ENCODE data around the gene MAPK1.
"Not testable (repeated sequence)": the region's sequence is repeated elsewhere in the genome, so short reads cannot be mapped to it uniquely, and the experiment has no call there.

The MAPK1 gene

DNA sequence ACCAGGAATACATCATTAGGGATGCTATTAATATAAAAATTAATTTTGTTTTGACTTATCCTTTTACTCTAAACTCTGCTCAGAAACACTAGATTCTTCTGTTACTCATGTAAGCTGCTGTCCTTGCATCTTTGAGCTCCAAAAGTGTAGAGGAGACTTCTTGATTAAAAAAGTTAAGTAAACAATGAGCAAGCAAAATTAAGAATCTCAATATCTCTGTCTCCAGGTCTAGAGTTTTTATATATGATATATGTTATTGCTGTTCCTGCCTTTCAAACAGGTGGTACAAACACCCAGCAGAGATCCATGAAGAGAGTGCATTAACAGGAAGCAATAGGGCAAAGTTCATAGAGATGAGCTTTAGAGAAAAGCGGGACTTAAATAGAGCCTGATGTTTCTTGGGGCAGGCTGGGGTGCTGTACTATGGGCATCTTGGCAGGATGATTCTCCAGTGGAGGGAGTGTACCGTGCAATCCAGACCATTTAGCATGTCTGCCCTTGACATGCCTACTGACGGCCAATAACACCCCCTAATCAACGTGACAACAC lies 6.9 kb downstream of the MAPK1 start:
- peaks cover 30% of the 10 kb centered on the region for H3K4me1 ChIP-seq (ENCODE audit: control insufficient read depth, insufficient read depth, low read length, poor library complexity, severe bottlenecking)
- peaks cover 28% of the 10 kb centered on the region for H3K36me3 ChIP-seq (ENCODE audit: control insufficient read depth, insufficient read depth, low read length)
- no peak overlapping the region for H3K27ac ChIP-seq (ENCODE audit: low read depth, low read length, severe bottlenecking)
- no peaks in the 10 kb centered on the region for H3K9me3 ChIP-seq (ENCODE audit: control insufficient read depth, low read length)
- H3K4me3 ChIP-seq (ENCODE audit: extremely low read depth, insufficient read depth, low read length, poor library complexity, severe bottlenecking) = no peak overlapping the region
- WGBS, 2 experiments (ENCODE audit: insufficient coverage in 2 of 2) = 100% methylated on average over 1 to 4 of the region's 4 CpGs

DNA sequence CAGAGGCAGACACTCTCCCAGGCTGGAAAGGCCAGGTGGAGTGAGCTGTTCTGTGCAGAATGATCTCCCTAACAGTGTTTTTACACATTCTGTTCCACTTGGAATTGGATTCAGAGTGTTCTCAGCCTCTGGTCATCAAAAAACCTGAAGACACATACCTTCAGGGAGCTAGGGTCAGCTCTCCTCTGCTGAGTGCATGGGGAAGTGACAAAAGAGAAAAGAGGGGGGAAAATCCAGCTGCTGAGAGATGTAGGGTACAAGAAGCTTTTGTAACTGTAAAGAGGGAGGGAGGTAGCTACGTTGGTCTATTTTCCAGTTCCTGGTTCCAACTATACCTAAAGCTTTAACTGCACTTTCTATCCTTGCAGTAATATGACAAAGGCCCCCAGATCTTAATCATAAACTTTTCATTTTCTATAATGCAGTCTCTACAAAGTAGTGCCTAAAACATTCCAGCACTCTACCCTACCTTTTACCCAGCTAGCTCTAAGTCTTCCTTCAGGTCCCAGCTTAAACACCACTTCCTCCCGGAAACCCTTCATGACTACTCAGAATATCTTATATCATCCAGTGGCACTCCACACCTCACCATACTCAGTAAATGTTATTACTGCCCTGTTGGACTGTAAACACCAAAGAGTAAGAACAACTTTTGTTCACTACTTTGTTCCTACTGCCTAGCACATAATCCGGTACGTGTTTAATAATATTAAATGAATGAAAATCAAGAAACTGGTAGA lies 9.2 kb downstream of the MAPK1 start:
- H3K4me3 ChIP-seq (ENCODE audit: extremely low read depth, insufficient read depth, low read length, poor library complexity, severe bottlenecking) = no peak overlapping the region
- no peak overlapping the region for H3K27ac ChIP-seq (ENCODE audit: low read depth, low read length, severe bottlenecking)
- H3K9me3 ChIP-seq (ENCODE audit: control insufficient read depth, low read length) = no peaks in the 10 kb centered on the region
- WGBS, 2 experiments (ENCODE audit: insufficient coverage in 2 of 2) = 83 to 100% methylated on average over 1 of the region's 4 CpGs
- H3K36me3 ChIP-seq (ENCODE audit: control insufficient read depth, insufficient read depth, low read length) = peaks cover 34% of the 10 kb centered on the region
- peaks cover 19% of the 10 kb centered on the region for H3K4me1 ChIP-seq (ENCODE audit: control insufficient read depth, insufficient read depth, low read length, poor library complexity, severe bottlenecking)

DNA sequence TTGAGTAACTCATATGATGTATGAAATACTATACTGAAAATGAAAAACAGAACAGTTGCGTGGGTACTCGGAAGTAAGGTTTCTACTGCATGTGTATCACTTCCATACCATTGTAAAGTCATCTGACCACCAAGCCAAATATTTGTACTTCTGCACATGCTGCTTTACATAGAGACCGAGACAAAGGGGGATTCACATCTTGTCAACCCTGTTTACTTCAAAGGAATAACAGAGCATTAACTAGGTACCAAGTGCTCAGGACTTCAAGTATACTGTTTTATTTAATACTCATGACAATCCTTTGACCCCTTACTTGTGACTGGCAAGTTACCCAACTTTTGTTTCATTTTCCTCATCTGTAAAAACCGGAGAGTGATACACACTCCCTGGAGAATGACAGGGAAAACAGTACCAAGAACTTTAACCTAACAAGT lies 9.9 kb downstream of the MAPK1 start:
- Histone ChIP-seq H3K9me3 (ENCODE audit: control insufficient read depth, low read length) (no peaks in the 10 kb centered on the region), H3K4me1 (ENCODE audit: control insufficient read depth, insufficient read depth, low read length, poor library complexity, severe bottlenecking) (peaks cover 19% of the 10 kb centered on the region), H3K4me3 (ENCODE audit: extremely low read depth, insufficient read depth, low read length, poor library complexity, severe bottlenecking) (no peak overlapping the region), H3K27ac (ENCODE audit: low read depth, low read length, severe bottlenecking) (no peak overlapping the region), H3K36me3 (ENCODE audit: control insufficient read depth, insufficient read depth, low read length) (peaks cover 40% of the 10 kb centered on the region)
- WGBS, 2 experiments (ENCODE audit: insufficient coverage in 2 of 2) = 95 to 100% methylated on average over 2 of the region's 4 CpGs

DNA sequence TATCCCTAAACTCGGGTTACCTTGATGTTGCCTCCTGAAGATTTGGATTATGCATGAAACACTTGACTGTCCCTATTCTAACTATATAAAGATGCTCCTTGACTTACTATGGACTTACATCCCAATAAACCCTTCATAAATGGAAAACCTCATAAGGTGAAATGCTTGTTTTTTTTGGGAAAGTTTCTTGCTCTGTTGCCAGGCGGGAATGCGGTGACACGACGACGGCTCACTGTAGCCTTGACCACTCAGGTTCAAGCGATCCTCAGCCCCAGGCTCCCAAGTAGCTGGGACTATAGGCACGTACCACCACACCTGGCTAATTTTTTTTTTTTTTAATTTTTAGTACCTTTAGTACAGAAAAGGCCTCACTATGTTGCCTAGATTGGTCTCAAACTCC lies 10.6 kb downstream of the MAPK1 start:
- 95 to 96% methylated on average over 6 to 7 of the region's 8 CpGs for WGBS, 2 experiments (ENCODE audit: insufficient coverage in 2 of 2)
- H3K36me3 ChIP-seq (ENCODE audit: control insufficient read depth, insufficient read depth, low read length) = peaks cover 46% of the 10 kb centered on the region
- no peak overlapping the region for H3K27ac ChIP-seq (ENCODE audit: low read depth, low read length, severe bottlenecking)

DNA sequence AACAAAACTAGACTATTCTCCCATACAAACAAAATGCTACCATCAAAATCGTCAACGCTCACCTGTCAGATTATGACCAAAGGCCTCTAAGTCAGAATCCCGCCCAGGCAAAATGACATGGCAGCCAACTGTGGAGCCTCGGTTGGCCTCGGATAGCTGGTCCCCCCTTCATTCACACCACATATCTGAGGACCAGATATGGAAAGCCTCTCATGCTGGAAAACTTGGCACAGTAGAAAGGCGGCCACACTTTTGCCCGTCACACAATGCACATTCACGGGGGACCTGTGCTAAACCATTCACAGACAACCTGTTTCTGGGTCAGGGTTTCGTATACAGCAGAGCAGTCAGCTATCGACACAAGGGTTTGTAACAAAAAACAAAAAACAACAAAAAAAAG lies 11.2 kb downstream of the MAPK1 start:
- peaks cover 52% of the 10 kb centered on the region for H3K36me3 ChIP-seq (ENCODE audit: control insufficient read depth, insufficient read depth, low read length)
- WGBS, 2 experiments (ENCODE audit: insufficient coverage in 2 of 2) = 94 to 95% methylated on average over 8 to 9 of the region's 10 CpGs
- peaks cover 19% of the 10 kb centered on the region for H3K4me1 ChIP-seq (ENCODE audit: control insufficient read depth, insufficient read depth, low read length, poor library complexity, severe bottlenecking)
- H3K27ac ChIP-seq (ENCODE audit: low read depth, low read length, severe bottlenecking) = peak overlapping the region; percentile 10
- no peaks in the 10 kb centered on the region for H3K9me3 ChIP-seq (ENCODE audit: control insufficient read depth, low read length)
- H3K4me3 ChIP-seq (ENCODE audit: extremely low read depth, insufficient read depth, low read length, poor library complexity, severe bottlenecking) = no peak overlapping the region

More for the DNA sequence above, 10.6 kb downstream of the MAPK1 start:
- Histone ChIP-seq H3K4me1 (ENCODE audit: control insufficient read depth, insufficient read depth, low read length, poor library complexity, severe bottlenecking) (peaks cover 19% of the 10 kb centered on the region), H3K9me3 (ENCODE audit: control insufficient read depth, low read length) (no peaks in the 10 kb centered on the region), H3K4me3 (ENCODE audit: extremely low read depth, insufficient read depth, low read length, poor library complexity, severe bottlenecking) (no peak overlapping the region)

DNA sequence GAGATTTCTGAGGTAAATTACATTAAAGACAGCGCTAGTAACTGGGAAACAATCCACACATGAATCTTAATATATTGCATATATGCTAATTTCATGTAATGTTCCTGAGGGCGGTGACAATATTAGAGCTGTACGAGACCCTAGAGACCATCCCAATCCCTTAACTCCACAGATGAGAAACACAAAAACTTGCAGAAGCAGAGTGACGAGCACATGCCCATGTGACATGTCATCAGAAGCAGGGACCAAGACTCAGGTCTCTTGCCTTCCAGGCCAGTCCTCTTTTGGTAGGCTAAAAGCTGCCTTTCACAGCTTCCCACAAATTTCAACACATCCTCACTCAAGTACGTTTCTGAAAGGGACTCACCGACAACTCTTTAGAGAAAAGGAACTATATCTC lies 11.8 kb downstream of the MAPK1 start:
- H3K36me3 ChIP-seq (ENCODE audit: control insufficient read depth, insufficient read depth, low read length) = peaks cover 52% of the 10 kb centered on the region
- whole genome bisulfite sequencing, 2 experiments (ENCODE audit: insufficient coverage in 2 of 2) = 54 to 78% methylated on average over 3 to 4 of the region's 6 CpGs
- H3K27ac ChIP-seq (ENCODE audit: low read depth, low read length, severe bottlenecking) = no peak overlapping the region
- peaks cover 19% of the 10 kb centered on the region for H3K4me1 ChIP-seq (ENCODE audit: control insufficient read depth, insufficient read depth, low read length, poor library complexity, severe bottlenecking)
- no peak overlapping the region for H3K4me3 ChIP-seq (ENCODE audit: extremely low read depth, insufficient read depth, low read length, poor library complexity, severe bottlenecking)
- H3K9me3 ChIP-seq (ENCODE audit: control insufficient read depth, low read length) = no peaks in the 10 kb centered on the region

DNA sequence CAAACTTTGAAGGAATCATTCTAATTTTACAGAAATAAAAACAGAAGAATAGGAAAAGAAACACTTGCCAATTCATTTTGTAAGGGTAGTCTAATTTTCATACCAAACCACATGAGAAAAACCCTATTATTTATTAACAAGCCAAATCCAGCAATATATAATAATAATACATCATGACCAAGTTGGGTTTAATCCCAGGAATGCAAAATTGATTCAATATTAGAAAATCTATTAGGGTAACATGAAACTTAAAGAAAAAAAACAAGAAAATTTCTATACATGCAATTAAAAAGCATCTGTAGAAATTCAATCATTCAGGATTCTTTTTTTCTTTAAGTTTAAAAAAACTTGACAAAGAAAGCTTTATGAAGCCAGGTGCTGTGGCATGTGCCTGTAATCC lies 16.8 kb downstream of the MAPK1 start:
- Histone ChIP-seq H3K4me3 (ENCODE audit: extremely low read depth, insufficient read depth, low read length, poor library complexity, severe bottlenecking) (no peak overlapping the region), H3K9me3 (ENCODE audit: control insufficient read depth, low read length) (peaks cover 5% of the 10 kb centered on the region), H3K36me3 (ENCODE audit: control insufficient read depth, insufficient read depth, low read length) (peaks cover 38% of the 10 kb centered on the region), H3K27ac (ENCODE audit: low read depth, low read length, severe bottlenecking) (no peak overlapping the region), H3K4me1 (ENCODE audit: control insufficient read depth, insufficient read depth, low read length, poor library complexity, severe bottlenecking) (no peaks in the 10 kb centered on the region)

DNA sequence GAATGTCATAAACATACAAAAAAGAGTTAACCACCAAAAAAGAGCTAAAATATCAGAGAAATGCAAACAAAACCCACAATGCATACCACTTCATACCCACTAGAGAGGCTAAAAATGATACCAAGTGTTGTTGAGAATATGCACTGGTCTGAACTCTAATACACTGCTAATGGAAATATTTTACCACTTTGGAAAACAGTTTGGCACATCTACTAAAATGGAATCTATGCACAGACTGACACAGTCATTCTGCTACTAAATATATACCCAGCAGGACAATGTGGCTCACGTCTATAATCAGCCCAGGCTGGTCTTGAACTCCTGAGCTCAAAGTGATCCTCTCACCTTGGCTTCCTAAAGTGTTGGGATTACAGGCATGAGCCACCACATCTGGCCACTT lies 18.0 kb downstream of the MAPK1 start:
- H3K27ac ChIP-seq (ENCODE audit: low read depth, low read length, severe bottlenecking) = no peak overlapping the region
- peaks cover 5% of the 10 kb centered on the region for H3K9me3 ChIP-seq (ENCODE audit: control insufficient read depth, low read length)
- WGBS, 2 experiments (ENCODE audit: insufficient coverage in 2 of 2) = 85 to 100% methylated on average over 1 of the region's 1 CpG
- peaks cover 39% of the 10 kb centered on the region for H3K36me3 ChIP-seq (ENCODE audit: control insufficient read depth, insufficient read depth, low read length)
- no peaks in the 10 kb centered on the region for H3K4me1 ChIP-seq (ENCODE audit: control insufficient read depth, insufficient read depth, low read length, poor library complexity, severe bottlenecking)
- no peak overlapping the region for H3K4me3 ChIP-seq (ENCODE audit: extremely low read depth, insufficient read depth, low read length, poor library complexity, severe bottlenecking)

DNA sequence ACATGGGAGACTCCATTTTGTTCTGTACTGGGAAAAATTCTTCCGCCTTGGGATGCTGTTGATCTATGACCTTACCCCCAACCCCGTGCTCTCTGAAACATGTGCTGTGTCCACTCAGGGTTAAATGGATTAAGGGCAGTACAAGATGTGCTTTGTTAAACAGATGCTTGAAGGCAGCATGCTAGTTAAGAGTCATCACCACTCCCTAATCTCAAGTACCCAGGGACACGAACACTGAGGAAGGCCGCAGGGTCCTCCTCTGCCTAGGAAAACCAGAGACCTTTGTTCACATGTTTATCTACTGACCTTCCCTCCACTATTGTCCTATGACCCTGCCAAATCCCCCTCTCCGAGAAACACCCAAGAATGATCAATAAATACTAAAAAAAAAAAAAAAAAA lies 19.4 kb downstream of the MAPK1 start:
- H3K4me1 ChIP-seq (ENCODE audit: control insufficient read depth, insufficient read depth, low read length, poor library complexity, severe bottlenecking); H3K4me3 ChIP-seq (ENCODE audit: extremely low read depth, insufficient read depth, low read length, poor library complexity, severe bottlenecking); H3K27ac ChIP-seq (ENCODE audit: low read depth, low read length, severe bottlenecking); H3K9me3 ChIP-seq (ENCODE audit: control insufficient read depth, low read length): not testable (repeated sequence)
- peaks cover 41% of the 10 kb centered on the region for H3K36me3 ChIP-seq (ENCODE audit: control insufficient read depth, insufficient read depth, low read length)
- whole genome bisulfite sequencing, 2 experiments (ENCODE audit: insufficient coverage in 2 of 2) = 100% methylated on average over 1 of the region's 5 CpGs; no CpG with 5 or more reads in 1 of the 2 experiments

DNA sequence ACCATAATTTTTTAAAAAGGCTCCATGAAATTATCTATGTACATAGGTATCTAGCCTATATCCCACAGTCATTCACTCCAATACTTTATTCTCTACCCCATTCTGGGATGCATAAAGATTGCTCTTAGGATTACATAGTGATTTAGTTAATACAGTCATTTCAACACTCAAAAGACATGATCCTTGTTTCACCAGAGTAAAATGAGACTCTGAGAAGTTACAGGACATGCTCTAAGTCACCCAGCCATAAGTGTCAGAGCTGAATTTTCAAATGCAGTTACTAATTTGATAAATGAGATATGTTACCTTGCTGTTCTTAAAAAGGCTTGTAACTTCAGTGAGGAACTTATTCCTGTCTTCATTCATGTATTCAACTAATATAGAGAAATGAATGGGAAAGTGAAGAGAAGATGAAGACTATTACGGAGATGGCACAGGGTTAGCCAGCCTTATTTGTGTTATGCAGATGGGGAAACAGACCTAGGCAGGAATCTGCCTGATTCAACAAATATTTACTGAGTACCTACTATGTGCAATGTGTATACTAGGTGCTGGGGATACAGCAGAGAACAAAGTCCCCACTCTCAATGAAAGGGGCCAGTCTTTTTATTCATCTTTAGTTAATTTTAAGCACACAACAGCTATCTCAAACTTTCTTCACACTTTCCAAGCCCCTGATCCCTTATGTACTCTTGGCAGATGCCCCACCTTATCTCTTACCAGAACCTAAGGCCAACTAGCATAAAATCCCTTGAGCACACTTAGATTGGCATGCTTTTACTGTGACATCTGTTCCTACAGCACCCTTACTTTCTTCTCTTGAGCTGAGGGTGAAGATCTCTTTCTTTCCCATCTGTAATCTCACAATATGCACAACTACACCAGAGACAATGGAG lies 21.6 kb downstream of the MAPK1 start:
- H3K4me3 ChIP-seq (ENCODE audit: extremely low read depth, insufficient read depth, low read length, poor library complexity, severe bottlenecking) = no peak overlapping the region
- H3K36me3 ChIP-seq (ENCODE audit: control insufficient read depth, insufficient read depth, low read length) = peaks cover 29% of the 10 kb centered on the region
- 100% methylated on average over 1 of the region's 1 CpG; no CpG with 5 or more reads in 1 of the 2 experiments for WGBS, 2 experiments (ENCODE audit: insufficient coverage in 2 of 2)
- H3K27ac ChIP-seq (ENCODE audit: low read depth, low read length, severe bottlenecking) = no peak overlapping the region
- H3K9me3 ChIP-seq (ENCODE audit: control insufficient read depth, low read length) = peaks cover 5% of the 10 kb centered on the region
- H3K4me1 ChIP-seq (ENCODE audit: control insufficient read depth, insufficient read depth, low read length, poor library complexity, severe bottlenecking) = no peaks in the 10 kb centered on the region

Measured in mesodermal cell (in vitro differentiated cells).